Activated CD8-positive, alpha-beta memory T cell treated with anti-CD3 and anti-CD28 coated beads for 4 hours (primary cell): ENCODE measurements around the gene MSH2.
"Not testable (repeated sequence)": the region's sequence is repeated elsewhere in the genome, so short reads cannot be mapped to it uniquely, and the experiment has no call there.

Source experiments
- DNase-seq, 2 donors: peaks; one replicate each; pipeline ENCODE4 v3.0.0-alpha.2; 2020; ENCODE audit warnings: low read depth in 2 of 2

The MSH2 gene

GRCh38 chr2:47407976-47408375, 5.0 kb downstream of the MSH2 start:
- not testable (repeated sequence) for DNase-seq

GRCh38 chr2:47414682-47415458, 11.9 kb downstream of the MSH2 start:
- DNase-seq = no peak

GRCh38 chr2:47420214-47420613, 17.3 kb downstream of the MSH2 start:
- no peak for DNase-seq

GRCh38 chr2:47420683-47421082, 17.7 kb downstream of the MSH2 start:
- not testable (repeated sequence) for DNase-seq

- no peak for DNase-seq
Measured at GRCh38 chr2:47422016-47422415, 19.1 kb downstream of the MSH2 start.

- no peak for DNase-seq
Measured at GRCh38 chr2:47422560-47422959, 19.6 kb downstream of the MSH2 start.

GRCh38 chr2:47426786-47427185, 23.8 kb downstream of the MSH2 start:
- DNase-seq = no peak

- no peak for DNase-seq
Measured at GRCh38 chr2:47429795-47430194, 26.8 kb downstream of the MSH2 start.

GRCh38 chr2:47433006-47433405, 30.1 kb downstream of the MSH2 start:
- not testable (repeated sequence) for DNase-seq

- DNase-seq = not testable (repeated sequence)
Measured at GRCh38 chr2:47433445-47433844, 30.5 kb downstream of the MSH2 start.

GRCh38 chr2:47437287-47437686, 34.3 kb downstream of the MSH2 start:
- no peak for DNase-seq

GRCh38 chr2:47438106-47438505, 35.1 kb downstream of the MSH2 start:
- DNase-seq = no peak

GRCh38 chr2:47438783-47439182, 35.8 kb downstream of the MSH2 start:
- DNase-seq = no peak

GRCh38 chr2:47451790-47452189, 48.8 kb downstream of the MSH2 start:
- no peak for DNase-seq

- DNase-seq = no peak
Measured at GRCh38 chr2:47452761-47453160, 49.8 kb downstream of the MSH2 start.

GRCh38 chr2:47454818-47455217, 51.9 kb downstream of the MSH2 start:
- not testable (repeated sequence) for DNase-seq

GRCh38 chr2:47455411-47455810, 52.5 kb downstream of the MSH2 start:
- DNase-seq = no peak

- no peak for DNase-seq
Measured at GRCh38 chr2:47456851-47457250, 53.9 kb downstream of the MSH2 start.

- DNase-seq = no peak
Measured at GRCh38 chr2:47457268-47457667, 54.3 kb downstream of the MSH2 start.

GRCh38 chr2:47459021-47459420, 56.1 kb downstream of the MSH2 start:
- DNase-seq = no peak

- no peak for DNase-seq
Measured at GRCh38 chr2:47460766-47461165, 57.8 kb downstream of the MSH2 start.

GRCh38 chr2:47471429-47472116, 68.6 kb downstream of the MSH2 start:
- DNase-seq = no peak

- no peak for DNase-seq
Measured at GRCh38 chr2:47479863-47480262, 76.9 kb downstream of the MSH2 start.
